GM19238 (cell line): Measurements from ENCODE around the gene RNF144A.
"Not testable (repeated sequence)": the region's sequence is repeated elsewhere in the genome, so short reads cannot be mapped to it uniquely, and the experiment has no call there.

Source experiments
- DNase-seq: peaks from one replicate; pipeline ENCODE4 v3.0.0; 2011; ENCODE audit warnings: low spot score; ENCODE audit not compliant: insufficient read length

Gene RNF144A

GRCh38 chr2:6917071-6917760 is at the start of gene RNF144A:
TSS of gene RNF144A (plus strand) at chr2:6917412. CDS start at chr2:6996927, 79,515 bp downstream.
- DNase-seq: peak; percentile 85

GRCh38 chr2:6872394-6872793 is 44.8 kb upstream of the RNF144A start:
- DNase-seq: no peak

GRCh38 chr2:6874032-6874431 is 43.2 kb upstream of the RNF144A start:
- DNase-seq: no peak

GRCh38 chr2:6876309-6876708 is 40.9 kb upstream of the RNF144A start:
- no peak for DNase-seq

GRCh38 chr2:6877402-6878304 is 39.6 kb upstream of the RNF144A start, which contains the start of gene RSAD2:
TSS of gene RSAD2 (plus strand) at chr2:6877777. CDS start at chr2:6877801, 24 bp downstream.
- no peak for DNase-seq

- DNase-seq: no peak
These were observed 38.7 kb upstream of the RNF144A start for GRCh38 chr2:6878549-6878948.

GRCh38 chr2:6879011-6879410 is 38.2 kb upstream of the RNF144A start:
- DNase-seq: no peak

GRCh38 chr2:6880200-6880733 is 36.9 kb upstream of the RNF144A start:
- no peak for DNase-seq

GRCh38 chr2:6881046-6881445 is 36.2 kb upstream of the RNF144A start:
- no peak for DNase-seq

GRCh38 chr2:6881516-6881915 is 35.7 kb upstream of the RNF144A start:
- DNase-seq: no peak

GRCh38 chr2:6883448-6884122 is 33.6 kb upstream of the RNF144A start:
- DNase-seq: no peak

GRCh38 chr2:6885551-6885950 is 31.7 kb upstream of the RNF144A start:
- no peak for DNase-seq

GRCh38 chr2:6885968-6886367 is 31.2 kb upstream of the RNF144A start:
- no peak for DNase-seq

- no peak for DNase-seq
These were observed 29.4 kb upstream of the RNF144A start for GRCh38 chr2:6887751-6888192.

- no peak for DNase-seq
These were observed 28.5 kb upstream of the RNF144A start for GRCh38 chr2:6888724-6889123.

GRCh38 chr2:6893876-6894482 is 23.2 kb upstream of the RNF144A start:
- no peak for DNase-seq

- no peak for DNase-seq
These were observed 20.1 kb upstream of the RNF144A start for GRCh38 chr2:6896930-6897759.

- DNase-seq: not testable (repeated sequence)
These were observed 14.6 kb upstream of the RNF144A start for GRCh38 chr2:6902581-6902980.

- no peak for DNase-seq
These were observed 11.5 kb upstream of the RNF144A start for GRCh38 chr2:6905668-6906067.

GRCh38 chr2:6906165-6906741 is 11.0 kb upstream of the RNF144A start:
- DNase-seq: no peak
